NCI-H345 treated with DMSO at 0.1 percent for 48 hours (cell line): ENCODE data around the gene ADAMTS17.

ENCODE experiments used
- DNase-seq: peaks from one replicate; lab custom pipeline; 2025; ENCODE audit not compliant: unreplicated experiment; lab: John Stamatoyannopoulos, UW

ADAMTS17 gene

DNA sequence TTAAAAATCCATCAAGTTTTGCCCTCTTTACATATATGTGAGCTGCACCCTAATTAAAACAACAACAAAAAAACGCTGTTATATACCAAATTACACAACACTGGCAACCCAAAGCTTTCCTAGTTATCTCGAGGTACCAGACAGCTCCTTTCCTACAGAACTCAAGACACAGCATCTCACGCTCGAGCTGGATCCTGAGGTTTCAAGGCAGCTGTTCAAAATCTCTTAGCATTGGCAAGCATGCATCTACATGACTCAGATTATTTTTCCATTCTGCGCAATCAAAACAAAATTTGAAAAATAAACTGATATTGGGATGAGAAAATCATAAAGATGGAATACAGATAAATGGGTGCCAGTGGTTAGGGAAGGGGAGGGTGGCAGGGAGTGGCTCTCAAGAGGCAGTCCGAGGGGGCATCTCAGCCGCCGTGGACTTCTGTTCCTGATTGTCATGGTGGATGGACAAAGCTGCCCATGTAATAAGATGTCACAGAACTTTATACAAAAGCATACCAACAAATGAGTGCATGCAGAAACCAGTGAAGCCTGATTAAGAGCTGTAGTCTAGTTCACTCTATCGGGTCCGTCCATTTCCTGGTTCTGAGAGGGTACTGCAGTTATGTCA, 91.5 kb downstream of the ADAMTS17 start:
- no peak for DNase-seq

- DNase-seq = no peak
Observed at GRCh38 chr15:100249096-100249815, 92.5 kb downstream of the ADAMTS17 start.

DNA sequence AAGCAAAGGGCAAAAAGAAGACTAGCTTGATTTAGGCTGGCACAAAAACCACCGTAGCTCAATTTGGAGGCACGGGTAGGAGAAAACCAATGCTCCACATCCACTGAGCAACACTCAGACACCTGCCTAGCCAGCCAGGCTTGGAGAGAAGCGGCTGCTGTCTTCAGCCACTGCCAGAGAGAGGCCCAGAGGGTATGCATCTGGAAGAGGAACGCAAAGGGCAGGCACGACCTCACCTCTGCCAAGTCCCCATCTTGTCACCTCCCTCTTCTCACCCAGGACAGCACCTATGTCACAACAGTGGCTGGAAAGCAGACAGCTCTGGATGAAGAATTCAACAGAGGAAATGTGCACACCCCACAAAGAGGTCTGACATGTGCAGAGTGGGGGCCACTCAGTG, 93.5 kb downstream of the ADAMTS17 start:
- no peak for DNase-seq

- DNase-seq = no peak
Observed at GRCh38 chr15:100247228-100248225, 94.2 kb downstream of the ADAMTS17 start.

GRCh38 chr15:100245855-100246254, 95.9 kb downstream of the ADAMTS17 start:
- no peak for DNase-seq

- DNase-seq = no peak
Observed at GRCh38 chr15:100245487-100245820, 96.3 kb downstream of the ADAMTS17 start.

DNA sequence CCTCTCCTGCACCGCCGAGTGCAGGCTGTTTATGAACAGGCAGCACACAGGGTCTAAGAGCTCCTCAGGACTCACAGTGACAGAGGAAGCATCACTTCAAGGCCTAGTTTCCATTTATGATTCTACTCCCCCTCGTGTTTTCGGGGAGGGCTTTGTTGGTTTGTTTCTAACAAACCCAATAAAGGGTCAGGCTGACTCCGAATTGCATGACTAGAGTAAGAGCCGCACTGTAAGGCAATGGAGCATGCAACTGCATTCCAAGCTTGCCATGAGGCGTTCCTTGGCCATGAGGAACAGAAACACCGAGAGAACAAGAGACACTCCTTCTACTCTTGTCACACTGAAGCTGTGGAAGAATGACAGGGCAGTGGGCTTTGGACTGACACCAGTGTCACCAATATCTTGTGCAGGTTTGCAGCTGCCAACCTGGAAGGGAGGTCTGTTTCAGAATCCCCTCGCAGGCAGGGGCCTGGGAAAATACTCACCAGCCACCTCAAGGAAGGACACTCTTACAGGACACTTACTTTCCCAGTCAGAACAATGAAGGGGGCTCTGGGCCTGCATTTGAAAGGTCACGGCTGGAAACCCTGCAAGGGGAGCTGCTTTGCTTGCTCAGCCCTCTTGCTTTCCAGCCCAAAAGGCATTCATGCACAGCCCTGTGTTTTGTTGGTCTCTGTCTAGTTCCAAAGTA, 96.8 kb downstream of the ADAMTS17 start:
- no peak for DNase-seq

DNA sequence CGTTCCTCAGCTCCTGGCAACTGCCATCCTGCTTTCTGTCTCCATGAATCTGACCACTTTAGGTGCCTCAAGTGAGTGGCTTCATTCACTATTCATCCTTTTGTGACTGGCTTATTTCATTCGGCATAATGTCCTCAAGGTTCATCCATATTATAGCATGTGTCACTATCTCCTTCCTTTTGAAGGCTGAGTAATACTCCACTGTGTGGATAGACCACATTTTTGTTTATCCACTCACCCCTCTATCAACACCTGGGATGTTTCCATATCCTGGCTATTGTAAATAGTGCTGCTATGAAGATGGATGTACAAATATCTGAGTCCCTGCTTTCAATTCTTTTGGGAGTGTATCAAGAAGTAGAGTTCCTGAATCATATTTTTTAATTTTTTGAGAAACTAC, 98.8 kb downstream of the ADAMTS17 start:
- no peak for DNase-seq

GRCh38 chr15:100241572-100242482, 99.9 kb downstream of the ADAMTS17 start:
- no peak for DNase-seq

- no peak for DNase-seq
Observed at GRCh38 chr15:100236981-100237720, 104.6 kb downstream of the ADAMTS17 start.

DNA sequence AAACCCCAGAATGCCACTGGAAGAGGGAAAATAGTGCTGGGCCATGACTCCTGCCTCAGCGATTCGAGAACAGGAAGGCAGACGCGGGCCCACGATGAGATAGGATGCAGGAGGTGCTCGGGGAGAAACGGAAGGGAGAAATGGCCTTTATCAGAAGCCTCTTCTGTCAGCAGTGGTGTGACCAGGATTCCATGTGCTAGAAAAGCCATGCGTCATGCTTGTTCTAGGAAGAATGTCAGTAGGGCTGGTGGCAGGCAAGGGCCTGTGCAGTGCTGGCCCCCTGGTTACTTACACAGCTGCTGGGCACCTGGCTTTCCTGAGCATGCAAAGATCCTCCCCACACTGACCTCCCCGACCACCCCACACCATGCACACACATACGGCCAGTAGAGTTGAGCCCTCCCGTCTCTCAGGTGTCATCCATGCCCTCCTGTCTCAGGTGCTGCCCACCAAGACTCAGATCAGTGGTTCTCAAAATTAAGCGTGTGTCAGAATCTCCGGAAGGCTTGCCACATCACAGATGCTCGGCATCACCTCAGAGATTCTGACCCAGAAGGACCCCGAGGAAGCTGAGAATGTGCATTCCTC, 106.7 kb downstream of the ADAMTS17 start:
- no peak for DNase-seq

GRCh38 chr15:100234158-100235029, 107.4 kb downstream of the ADAMTS17 start:
- no peak for DNase-seq

- DNase-seq = no peak
Observed at GRCh38 chr15:100230784-100231183, 111.0 kb downstream of the ADAMTS17 start.

DNA sequence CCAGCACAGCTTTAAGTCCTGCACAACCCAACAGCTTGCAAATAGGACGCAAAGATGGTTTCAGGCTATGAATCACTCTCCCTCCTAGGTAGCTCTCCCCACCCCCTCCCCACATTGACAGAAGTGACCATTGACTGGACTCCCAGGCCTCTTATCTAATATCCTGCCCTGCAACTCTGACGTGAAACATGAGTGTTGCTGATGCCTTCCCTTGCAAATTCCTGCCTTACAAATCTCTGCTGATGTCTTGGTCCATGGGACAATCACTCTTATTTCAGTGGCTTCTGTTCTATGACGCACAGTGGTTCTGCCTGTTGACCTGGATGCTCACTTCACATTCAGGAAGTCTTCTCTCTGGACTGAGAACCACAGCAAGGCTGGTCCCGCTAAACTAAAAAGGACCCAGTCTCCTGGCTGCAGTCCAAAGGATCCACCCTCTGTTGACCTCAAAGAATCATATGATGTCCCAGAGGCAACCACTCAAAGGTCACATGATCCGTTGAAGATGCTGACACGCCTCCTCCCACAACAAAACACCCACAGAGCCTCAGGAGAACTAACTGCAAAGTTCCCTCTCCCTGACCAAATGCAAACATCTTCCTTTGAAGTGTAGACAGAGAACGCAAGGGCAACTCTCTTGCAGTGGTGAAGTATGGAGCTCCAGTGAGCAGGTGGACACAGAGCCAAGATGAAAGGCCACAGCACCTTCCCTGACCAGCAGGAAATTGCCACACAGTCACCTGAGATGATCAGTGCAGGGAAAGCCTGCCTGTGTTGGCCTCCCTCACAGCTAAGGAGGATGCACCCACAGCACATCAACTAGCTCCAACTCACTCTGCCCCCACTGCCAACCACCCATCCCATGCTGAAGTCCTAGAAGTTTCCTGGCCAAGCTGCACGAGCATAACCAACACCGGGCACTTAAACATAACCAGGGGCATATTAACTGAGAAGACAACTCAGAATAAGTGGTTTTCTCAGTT, 112.3 kb downstream of the ADAMTS17 start:
- no peak for DNase-seq

GRCh38 chr15:100227781-100228180, 114.0 kb downstream of the ADAMTS17 start:
- DNase-seq = no peak

- no peak for DNase-seq
Observed at GRCh38 chr15:100226107-100226506, 115.7 kb downstream of the ADAMTS17 start.
